ENCODE measurements around the gene CXCL17.

The CXCL17 gene

DNA sequence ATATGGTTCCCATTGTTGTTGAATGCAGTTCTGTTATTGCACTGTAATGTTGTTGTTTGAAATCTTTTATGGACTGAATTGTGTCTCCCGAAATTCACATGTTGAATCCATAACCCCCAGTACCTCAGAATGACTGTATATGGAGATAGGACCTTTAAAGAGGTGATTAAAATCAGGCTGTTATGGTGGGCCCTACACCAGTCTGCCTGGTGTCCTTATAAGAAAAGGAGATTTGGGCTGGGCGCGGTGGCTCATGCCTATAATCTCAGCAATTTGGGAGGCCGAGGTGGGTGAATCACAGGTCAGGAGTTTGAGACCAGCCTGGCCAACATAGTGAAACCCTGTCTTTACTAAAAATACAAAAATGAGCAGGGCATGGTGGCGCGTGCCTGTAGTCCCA lies 7.4 kb downstream of the CXCL17 start:
- no peak for TF ChIP-seq CTCF (IDR thresholded peaks at IDR 0.05)
- Histone ChIP-seq H3K27me3 (ENCODE audit: control insufficient read depth, insufficient read depth, low read length) (no peaks in the 10 kb centered on the region), H2AFZ (no peak overlapping the region), H3K27ac (no peak overlapping the region), H3K4me1 (peaks cover 5% of the 10 kb centered on the region), H3K36me3 (ENCODE audit: control insufficient read depth, insufficient read depth, low read length) (no peaks in the 10 kb centered on the region), H3K4me3 (ENCODE audit: low read depth, low read length) (no peak overlapping the region), H3K4me2 (ENCODE audit: low read length) (no peak overlapping the region), H3K9me3 (ENCODE audit: control insufficient read depth, low read length) (no peaks in the 10 kb centered on the region), H3K9ac (no peak overlapping the region), H3K79me2 (no peaks in the 10 kb centered on the region)

- no peaks in the 10 kb centered on the region for H3K27me3 ChIP-seq (ENCODE audit: control insufficient read depth, insufficient read depth, low read length)
- no peak overlapping the region for H3K4me2 ChIP-seq (ENCODE audit: low read length)
- H3K4me3 ChIP-seq (ENCODE audit: low read depth, low read length): no peak overlapping the region
- H3K9ac ChIP-seq: no peak overlapping the region
- H3K4me1 ChIP-seq: peaks cover 5% of the 10 kb centered on the region
- H2AFZ ChIP-seq: peak overlapping the region; percentile 87
- H3K9me3 ChIP-seq (ENCODE audit: control insufficient read depth, low read length): no peaks in the 10 kb centered on the region
- no peaks in the 10 kb centered on the region for H3K36me3 ChIP-seq (ENCODE audit: control insufficient read depth, insufficient read depth, low read length)
- peak; percentile 91 for TF ChIP-seq CTCF (IDR thresholded peaks at IDR 0.05)
- no peaks in the 10 kb centered on the region for H3K79me2 ChIP-seq
- peak overlapping the region; percentile 46 for H3K27ac ChIP-seq
These were observed 9.1 kb downstream of the CXCL17 start for GRCh38 chr19:42433503-42434260.

- no peaks in the 10 kb centered on the region for H3K27me3 ChIP-seq (ENCODE audit: control insufficient read depth, insufficient read depth, low read length)
- H3K4me3 ChIP-seq (ENCODE audit: low read depth, low read length): no peak overlapping the region
- no peaks in the 10 kb centered on the region for H3K36me3 ChIP-seq (ENCODE audit: control insufficient read depth, insufficient read depth, low read length)
- no peak for TF ChIP-seq CTCF (IDR thresholded peaks at IDR 0.05)
- no peak overlapping the region for H3K27ac ChIP-seq
- no peak overlapping the region for H3K9ac ChIP-seq
- peaks cover 5% of the 10 kb centered on the region for H3K4me1 ChIP-seq
- no peak overlapping the region for H3K4me2 ChIP-seq (ENCODE audit: low read length)
- no peaks in the 10 kb centered on the region for H3K79me2 ChIP-seq
- H3K9me3 ChIP-seq (ENCODE audit: control insufficient read depth, low read length): no peaks in the 10 kb centered on the region
- H2AFZ ChIP-seq: no peak overlapping the region
These were observed 11.3 kb downstream of the CXCL17 start for GRCh38 chr19:42431486-42431885.

DNA sequence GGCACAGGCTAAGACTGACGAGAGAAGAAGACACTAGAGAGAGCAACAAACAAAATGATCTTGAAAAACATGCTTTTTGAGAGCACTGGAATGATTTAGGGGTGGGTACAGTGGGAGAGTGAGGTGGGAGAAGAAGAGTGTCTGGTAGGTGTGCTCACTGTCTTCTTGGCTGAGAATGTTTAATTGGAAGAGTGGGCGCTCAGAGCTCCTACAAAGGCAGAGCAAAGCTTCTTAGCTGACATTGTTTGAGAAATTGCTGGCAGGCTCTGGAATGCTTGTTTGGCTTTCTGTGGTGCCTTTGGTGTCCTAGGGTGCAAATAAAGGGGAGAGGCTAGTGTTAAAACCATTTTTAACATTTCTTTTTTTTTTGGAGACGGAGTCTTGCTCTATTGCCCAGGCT lies 14.1 kb downstream of the CXCL17 start:
- Histone ChIP-seq H3K27me3 (ENCODE audit: control insufficient read depth, insufficient read depth, low read length) (no peaks in the 10 kb centered on the region), H3K4me3 (ENCODE audit: low read depth, low read length) (no peak overlapping the region), H3K4me1 (peaks cover 5% of the 10 kb centered on the region), H3K9ac (no peak overlapping the region), H3K9me3 (ENCODE audit: control insufficient read depth, low read length) (no peaks in the 10 kb centered on the region), H3K79me2 (no peaks in the 10 kb centered on the region), H3K36me3 (ENCODE audit: control insufficient read depth, insufficient read depth, low read length) (no peaks in the 10 kb centered on the region), H3K4me2 (ENCODE audit: low read length) (no peak overlapping the region), H3K27ac (no peak overlapping the region), H2AFZ (no peak overlapping the region)
- TF ChIP-seq CTCF (IDR thresholded peaks at IDR 0.05): no peak

DNA sequence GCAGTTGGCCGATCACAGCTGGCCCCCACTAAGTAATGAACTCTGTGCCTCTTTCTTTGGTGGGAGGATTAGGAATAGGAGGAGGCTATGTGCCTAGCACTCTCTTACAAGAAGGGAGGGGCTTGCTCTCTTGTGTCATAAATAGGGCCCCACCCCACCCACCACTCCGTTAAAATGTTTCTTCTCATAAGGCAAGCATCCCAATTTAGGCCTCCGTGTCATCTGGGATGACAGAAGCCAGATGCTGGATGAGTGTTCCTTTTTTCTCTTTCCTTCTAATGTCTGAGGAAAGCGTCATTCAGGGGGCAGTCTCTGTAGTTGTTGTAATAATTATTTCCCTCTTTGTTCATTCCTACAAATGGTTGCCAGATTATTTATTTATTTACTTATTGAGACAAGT lies 15.4 kb downstream of the CXCL17 start, which contains the start of gene LIPE:
TSS of gene LIPE (minus strand) at position 76 of the 400 bp plus-strand sequence. CDS start 239 bp downstream, outside the sequence.
- no peaks in the 10 kb centered on the region for H3K9me3 ChIP-seq (ENCODE audit: control insufficient read depth, low read length)
- H3K27ac ChIP-seq: no peak within 1 kb of the TSS
- H3K27me3 ChIP-seq (ENCODE audit: control insufficient read depth, insufficient read depth, low read length): no peaks in the 10 kb centered on the region
- no peak within 1 kb of the TSS for H3K9ac ChIP-seq
- no peak within 1 kb of the TSS for H3K4me2 ChIP-seq (ENCODE audit: low read length)
- H2AFZ ChIP-seq: no peak within 1 kb of the TSS
- no peaks in the 10 kb centered on the region for H3K36me3 ChIP-seq (ENCODE audit: control insufficient read depth, insufficient read depth, low read length)
- no peak within 1 kb of the TSS for H3K4me3 ChIP-seq (ENCODE audit: low read depth, low read length)
- H3K4me1 ChIP-seq: peaks cover 7% of the 10 kb centered on the region
- peaks cover 2% of the 10 kb centered on the region for H3K79me2 ChIP-seq
- TF ChIP-seq CTCF (IDR thresholded peaks at IDR 0.05): no peak
